Measurements from ENCODE around the gene AJAP1.

The AJAP1 gene

GRCh38 chr1:4660917-4661594 lies 6.6 kb downstream of the AJAP1 start:
- DNase-seq (ENCODE audit: low spot score) = no peak
- H4K91ac ChIP-seq (ENCODE audit: low read depth, low read length, poor library complexity) = no peak overlapping the region
- no peak overlapping the region for H3K27ac ChIP-seq (replicated peaks; ENCODE audit: low read length)
- H3K4ac ChIP-seq (ENCODE audit: low read length) = no peak overlapping the region
- H3K4me2 ChIP-seq (ENCODE audit: insufficient read depth, low read length, poor library complexity, severe bottlenecking) = no peak overlapping the region
- H2AK5ac ChIP-seq (ENCODE audit: low read depth, low read length) = no peak overlapping the region
- H2BK12ac ChIP-seq (ENCODE audit: low read length) = no peak overlapping the region
- H3K9me3 ChIP-seq (replicated peaks in 1 of 2; ENCODE audit: control insufficient read depth in 2 of 2, insufficient read depth in 1 of 2, low read depth in 1 of 2, low read length in 2 of 2) = no peaks in the 10 kb centered on the region
- H4K8ac ChIP-seq (ENCODE audit: low read depth, low read length) = no peak overlapping the region
- H3K4me3 ChIP-seq (ENCODE audit: low read length in 2 of 2) = no peak overlapping the region
- peaks cover 4 to 45% (median 26%) of the 10 kb centered on the region in 3 experiments for H3K27me3 ChIP-seq (ENCODE audit: control insufficient read depth in 3 of 3, insufficient read depth in 3 of 3, low read depth in 1 of 3, low read length in 3 of 3)
- H3K18ac ChIP-seq (ENCODE audit: low read length) = no peak overlapping the region
- no peak overlapping the region for H2BK120ac ChIP-seq (ENCODE audit: low read depth, low read length)
- H3K36me3 ChIP-seq (replicated peaks in 1 of 2; ENCODE audit: control insufficient read depth in 2 of 2, insufficient read depth in 2 of 2, low read length in 2 of 2) = no peaks in the 10 kb centered on the region
- H3K4me1 ChIP-seq (ENCODE audit: control insufficient read depth in 2 of 2, insufficient read depth in 1 of 2, low read depth in 1 of 2, low read length in 2 of 2) = peaks cover 0 to 24% of the 10 kb centered on the region in 2 donors
- H3K23ac ChIP-seq (ENCODE audit: low read depth, low read length, poor library complexity) = no peak overlapping the region
- no peak overlapping the region for H2AFZ ChIP-seq (ENCODE audit: low read length)
- no peak overlapping the region for H3K14ac ChIP-seq (ENCODE audit: low read length)
- H2BK15ac ChIP-seq (ENCODE audit: low read length) = no peak overlapping the region
- H3K79me1 ChIP-seq (ENCODE audit: low read depth, low read length) = no peaks in the 10 kb centered on the region
- WGBS, 2 donors (ENCODE audit: extremely low coverage in 2 of 2, insufficient read length in 2 of 2, insufficient replicate concordance in 1 of 2) = no CpG with 5 or more reads among the region's 4 CpGs
- H2BK5ac ChIP-seq (ENCODE audit: low read length) = no peak overlapping the region
- H3K9ac ChIP-seq (ENCODE audit: low read depth, low read length, poor library complexity) = no peak overlapping the region

DNA sequence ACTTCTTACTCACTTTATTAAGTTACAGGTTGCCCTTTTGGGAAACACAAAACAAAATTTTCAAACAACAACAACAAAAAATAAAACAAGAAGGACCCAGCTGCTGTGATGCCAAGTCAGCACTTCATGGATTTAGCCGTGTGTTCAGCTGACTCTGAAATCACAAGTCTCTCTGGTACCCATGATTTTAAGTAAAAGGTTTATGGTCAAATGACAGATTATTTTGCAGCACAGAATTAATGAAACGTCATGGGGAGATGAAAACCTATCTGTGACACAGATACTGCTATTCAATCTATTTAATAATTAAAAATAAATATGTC lies 7.1 kb downstream of the AJAP1 start:
- H3K9ac ChIP-seq (ENCODE audit: low read depth, low read length, poor library complexity) = no peak overlapping the region
- DNase-seq (ENCODE audit: low spot score) = no peak
- no peak overlapping the region for H2BK12ac ChIP-seq (ENCODE audit: low read length)
- H3K4ac ChIP-seq (ENCODE audit: low read length) = no peak overlapping the region
- H3K4me3 ChIP-seq (ENCODE audit: low read length in 2 of 2) = no peak overlapping the region
- peaks cover 0 to 23% of the 10 kb centered on the region in 2 donors for H3K4me1 ChIP-seq (ENCODE audit: control insufficient read depth in 2 of 2, insufficient read depth in 1 of 2, low read depth in 1 of 2, low read length in 2 of 2)
- no peak overlapping the region for H2AFZ ChIP-seq (ENCODE audit: low read length)
- H3K27ac ChIP-seq (replicated peaks; ENCODE audit: low read length) = no peak overlapping the region
- H3K27me3 ChIP-seq (ENCODE audit: control insufficient read depth in 3 of 3, insufficient read depth in 3 of 3, low read depth in 1 of 3, low read length in 3 of 3) = peaks cover 4 to 40% (median 21%) of the 10 kb centered on the region in 3 experiments
- H4K91ac ChIP-seq (ENCODE audit: low read depth, low read length, poor library complexity) = no peak overlapping the region
- H3K23ac ChIP-seq (ENCODE audit: low read depth, low read length, poor library complexity) = no peak overlapping the region
- no peaks in the 10 kb centered on the region for H3K79me1 ChIP-seq (ENCODE audit: low read depth, low read length)
- WGBS, 2 donors (ENCODE audit: extremely low coverage in 2 of 2, insufficient read length in 2 of 2, insufficient replicate concordance in 1 of 2) = no CpG with 5 or more reads among the region's 2 CpGs
- no peak overlapping the region for H3K18ac ChIP-seq (ENCODE audit: low read length)
- no peaks in the 10 kb centered on the region for H3K36me3 ChIP-seq (replicated peaks in 1 of 2; ENCODE audit: control insufficient read depth in 2 of 2, insufficient read depth in 2 of 2, low read length in 2 of 2)
- H3K14ac ChIP-seq (ENCODE audit: low read length) = no peak overlapping the region
- no peak overlapping the region for H2BK15ac ChIP-seq (ENCODE audit: low read length)
- no peak overlapping the region for H2AK5ac ChIP-seq (ENCODE audit: low read depth, low read length)
- no peak overlapping the region for H3K4me2 ChIP-seq (ENCODE audit: insufficient read depth, low read length, poor library complexity, severe bottlenecking)
- H4K8ac ChIP-seq (ENCODE audit: low read depth, low read length) = no peak overlapping the region
- H2BK5ac ChIP-seq (ENCODE audit: low read length) = no peak overlapping the region
- H3K9me3 ChIP-seq (replicated peaks in 1 of 2; ENCODE audit: control insufficient read depth in 2 of 2, insufficient read depth in 1 of 2, low read depth in 1 of 2, low read length in 2 of 2) = no peaks in the 10 kb centered on the region
- H2BK120ac ChIP-seq (ENCODE audit: low read depth, low read length) = no peak overlapping the region

GRCh38 chr1:4662168-4662567 lies 7.8 kb downstream of the AJAP1 start:
- H2BK120ac ChIP-seq (ENCODE audit: low read depth, low read length) = no peak overlapping the region
- H3K23ac ChIP-seq (ENCODE audit: low read depth, low read length, poor library complexity) = no peak overlapping the region
- no peak overlapping the region for H2BK15ac ChIP-seq (ENCODE audit: low read length)
- H3K4ac ChIP-seq (ENCODE audit: low read length) = no peak overlapping the region
- peaks cover 0 to 21% of the 10 kb centered on the region in 2 donors for H3K4me1 ChIP-seq (ENCODE audit: control insufficient read depth in 2 of 2, insufficient read depth in 1 of 2, low read depth in 1 of 2, low read length in 2 of 2)
- no peak overlapping the region for H3K4me3 ChIP-seq (ENCODE audit: low read length in 2 of 2)
- H3K27ac ChIP-seq (replicated peaks; ENCODE audit: low read length) = no peak overlapping the region
- no peak overlapping the region for H3K9ac ChIP-seq (ENCODE audit: low read depth, low read length, poor library complexity)
- no peak overlapping the region for H3K18ac ChIP-seq (ENCODE audit: low read length)
- no peak overlapping the region for H4K91ac ChIP-seq (ENCODE audit: low read depth, low read length, poor library complexity)
- H3K14ac ChIP-seq (ENCODE audit: low read length) = no peak overlapping the region
- H2AFZ ChIP-seq (ENCODE audit: low read length) = no peak overlapping the region
- no peaks in the 10 kb centered on the region for H3K36me3 ChIP-seq (replicated peaks in 1 of 2; ENCODE audit: control insufficient read depth in 2 of 2, insufficient read depth in 2 of 2, low read length in 2 of 2)
- no peak overlapping the region for H2BK5ac ChIP-seq (ENCODE audit: low read length)
- H4K8ac ChIP-seq (ENCODE audit: low read depth, low read length) = no peak overlapping the region
- H2AK5ac ChIP-seq (ENCODE audit: low read depth, low read length) = no peak overlapping the region
- H3K79me1 ChIP-seq (ENCODE audit: low read depth, low read length) = no peaks in the 10 kb centered on the region
- no peak overlapping the region for H3K4me2 ChIP-seq (ENCODE audit: insufficient read depth, low read length, poor library complexity, severe bottlenecking)
- WGBS, 2 donors (ENCODE audit: extremely low coverage in 2 of 2, insufficient read length in 2 of 2, insufficient replicate concordance in 1 of 2) = no CpG with 5 or more reads among the region's 13 CpGs
- H3K9me3 ChIP-seq (replicated peaks in 1 of 2; ENCODE audit: control insufficient read depth in 2 of 2, insufficient read depth in 1 of 2, low read depth in 1 of 2, low read length in 2 of 2) = peaks cover 0 to 2% of the 10 kb centered on the region in 2 donors
- H2BK12ac ChIP-seq (ENCODE audit: low read length) = no peak overlapping the region
- peaks cover 4 to 34% (median 16%) of the 10 kb centered on the region in 3 experiments for H3K27me3 ChIP-seq (ENCODE audit: control insufficient read depth in 3 of 3, insufficient read depth in 3 of 3, low read depth in 1 of 3, low read length in 3 of 3)
- no peak for DNase-seq (ENCODE audit: low spot score)

- Histone ChIP-seq H2AFZ (ENCODE audit: low read length) (no peak overlapping the region), H4K8ac (ENCODE audit: low read depth, low read length) (no peak overlapping the region), H3K18ac (ENCODE audit: low read length) (no peak overlapping the region), H3K27ac (replicated peaks; ENCODE audit: low read length) (no peak overlapping the region), H2BK12ac (ENCODE audit: low read length) (no peak overlapping the region), H3K9ac (ENCODE audit: low read depth, low read length, poor library complexity) (no peak overlapping the region), H2BK15ac (ENCODE audit: low read length) (no peak overlapping the region), H3K4me3 (ENCODE audit: low read length in 2 of 2) (no peak overlapping the region), H3K4me1 (ENCODE audit: control insufficient read depth in 2 of 2, insufficient read depth in 1 of 2, low read depth in 1 of 2, low read length in 2 of 2) (peaks cover 0 to 20% of the 10 kb centered on the region in 2 donors), H4K91ac (ENCODE audit: low read depth, low read length, poor library complexity) (no peak overlapping the region), H3K79me1 (ENCODE audit: low read depth, low read length) (no peaks in the 10 kb centered on the region), H2AK5ac (ENCODE audit: low read depth, low read length) (no peak overlapping the region), H3K36me3 (replicated peaks in 1 of 2; ENCODE audit: control insufficient read depth in 2 of 2, insufficient read depth in 2 of 2, low read length in 2 of 2) (no peaks in the 10 kb centered on the region), H3K14ac (ENCODE audit: low read length) (no peak overlapping the region), H2BK5ac (ENCODE audit: low read length) (no peak overlapping the region), H3K9me3 (replicated peaks in 1 of 2; ENCODE audit: control insufficient read depth in 2 of 2, insufficient read depth in 1 of 2, low read depth in 1 of 2, low read length in 2 of 2) (peaks cover 0 to 4% of the 10 kb centered on the region in 2 donors), H3K27me3 (ENCODE audit: control insufficient read depth in 3 of 3, insufficient read depth in 3 of 3, low read depth in 1 of 3, low read length in 3 of 3) (peaks cover 4 to 29% (median 11%) of the 10 kb centered on the region in 3 experiments), H2BK120ac (ENCODE audit: low read depth, low read length) (no peak overlapping the region), H3K4me2 (ENCODE audit: insufficient read depth, low read length, poor library complexity, severe bottlenecking) (no peak overlapping the region), H3K4ac (ENCODE audit: low read length) (no peak overlapping the region), H3K23ac (ENCODE audit: low read depth, low read length, poor library complexity) (no peak overlapping the region)
- no CpG with 5 or more reads among the region's 7 CpGs for WGBS, 2 donors (ENCODE audit: extremely low coverage in 2 of 2, insufficient read length in 2 of 2, insufficient replicate concordance in 1 of 2)
- no peak for DNase-seq (ENCODE audit: low spot score)
Measured at GRCh38 chr1:4662723-4663122, 8.3 kb downstream of the AJAP1 start.

Data from neuronal stem cell (in vitro differentiated cells).